Adrenal gland (tissue), 12 donors: ENCODE data around the gene MECR. TPM values are rescaled to one million over a fixed set of nuclear protein-coding genes. Genes with fewer than 3 reads are reported as not detected.

Experiments
- DNase-seq, 7 donors: peaks; one replicate each; pipeline ENCODE4 v3.0.0-alpha.2; 2019 to 2020
- H3K27ac ChIP-seq, 5 donors: fragments of 200-600 bp; sonication (generic) in 4 of 5; 1 replicate in 3 of 5; 2 replicates in 2 of 5; pipeline versions ENCODE4 v1.5.1 to v1.8.0; 2016 to 2020; ENCODE audit warnings: mild to moderate bottlenecking in 1 of 5
- H3K27me3 ChIP-seq: fragments of 200-600 bp; 2 replicates; pipeline ENCODE4 v1.8.0; 2021
- H3K36me3 ChIP-seq, 2 donors: fragments of 200-600 bp; replicated peaks in 1 of 2; 1 replicate in 1 of 2; 2 replicates in 1 of 2; pipeline versions ENCODE4 v1.5.1 to v1.8.0; 2018 to 2022
- H3K4me1 ChIP-seq, 2 donors: fragments of 200-600 bp; replicated peaks in 1 of 2; 1 replicate in 1 of 2; 2 replicates in 1 of 2; pipeline versions ENCODE4 v1.5.1 to v1.8.0; 2018 to 2021
- H3K4me3 ChIP-seq, 4 donors: fragments of 200-600 bp; sonication (generic) in 3 of 4; one replicate each; pipeline ENCODE4 v1.5.1; 2016 to 2018
- H3K9me3 ChIP-seq, 3 donors: fragments of 200-600 bp; sonication (generic) in 1 of 3; replicated peaks in 1 of 3; 1 replicate in 2 of 3; 2 replicates in 1 of 3; pipeline versions ENCODE4 v1.5.1 to v1.8.0; 2016 to 2021
- POLR2A ChIP-seq, 2 donors: fragments of 450-650 bp; IDR thresholded peaks; one replicate each; pipeline ENCODE4 v1.6.1; 2017; ENCODE audit warnings: antibody characterized with exemption in 2 of 2, mild to moderate bottlenecking in 2 of 2, moderate library complexity in 1 of 2
- WGBS, 4 donors: extraction: QIAGEN DNeasy Blood & Tissue Kit in 2 of 4; methylation state at CpG; one replicate each; pipeline versions ENCODE4 v1.1.5 to v1.1.7; 2013 to 2017; 5-methylcytosine and 5-hydroxymethylcytosine counted together
- intact Hi-C, 2 donors: fragments of 100-400 bp; cut with DNase I; formaldehyde crosslinking; loops; one replicate each; pipeline versions ENCODE4 v1.14.1 to v1.15.0; 2022 to 2023
- polyA plus RNA-seq, 3 donors: library from polyadenylated mRNA; stranded (reverse); fragments of 200-250 nt in 2 of 3; fragments of 350-450 nt in 1 of 3; fragmentation: Illumina TruSeq in 1 of 3; extraction: RNeasy Lipid Tissue Mini Kit (QIAGEN cat#74804) in 1 of 3; gene quantifications; one replicate each; pipeline ENCODE4 v1.2.3, GENCODE V29; 2013 to 2014
- total RNA-seq, 9 donors: library from RNA; depleted of rRNA in 4 of 9; stranded (reverse); fragments of >200 nt in 4 of 9; fragments of 120-200 nt in 1 of 9; fragmentation: NEBNext Ultra II Directional in 1 of 9; extraction: Animal tissue kit (Norgen Biotek cat#: 25700) in 1 of 9; gene quantifications; one replicate each; pipeline versions ENCODE4 v1.1.0 to v1.2.4, GENCODE V29; 2013 to 2023
- TF ChIP-seq, protein P1 (sequence below), 6 experiments: fragments of 450-650 bp in 4 of 6; fragments of 200-600 bp in 2 of 6; sonication (generic) in 1 of 6; IDR thresholded peaks; 1 replicate in 5 of 6; 2 replicates in 1 of 6; pipeline versions ENCODE4 v1.5.1 to v1.8.0; 2016 to 2021; ENCODE audit warnings: antibody characterized with exemption in 6 of 6, mild to moderate bottlenecking in 2 of 6, moderate library complexity in 1 of 6
- donor health status: healthy with polysubstance abuse.
- donor health status: Bipolar disorder and iron deficiency.
- donor health status: DM: yes; HTN: yes; CAD: no.
- donor health status: DM: no; HTN: no; CAD: no.
- donor health status: DM: no; HTN: no; CAD: no.
- donor health status: DM: yes; HTN: yes; CAD: no.

Gene MECR
- total and polyA plus RNA-seq, 12 donors, result 26.1 to 53.1 (median 33.5) TPM

DNA sequence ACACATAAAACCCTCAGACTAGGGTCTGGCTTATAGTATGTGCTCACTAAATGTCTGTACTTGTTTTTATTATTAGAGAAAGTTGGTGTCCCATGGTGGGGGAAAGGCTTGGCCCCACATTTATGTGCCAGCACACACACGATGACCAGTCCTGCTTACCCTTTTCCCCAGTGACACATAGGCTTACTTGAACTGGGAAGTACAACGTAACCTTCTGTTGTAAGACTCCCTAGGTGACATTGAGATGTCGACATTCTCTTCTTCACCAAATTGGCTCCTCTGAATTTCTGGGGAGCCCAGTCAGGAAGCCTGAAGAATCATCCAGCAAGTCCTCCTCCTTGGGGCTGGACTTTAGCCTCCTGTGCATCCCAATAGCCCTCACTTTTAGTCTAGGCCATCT, 1.7 kb upstream of the MECR start:
- H3K27me3 ChIP-seq, result no peaks in the 10 kb centered on the region
- WGBS, 4 donors, result 55 to 74% (median 67%) methylated on average over 3 of the region's 3 CpGs
- H3K9me3 ChIP-seq, result no peaks in the 10 kb centered on the region
- H3K4me1 ChIP-seq, result peaks cover 11 to 19% of the 10 kb centered on the region in 2 donors
- H3K36me3 ChIP-seq, result no peaks in the 10 kb centered on the region
- TF ChIP-seq POLR2A (IDR thresholded peaks at IDR 0.05), result no peak
- TF ChIP-seq, protein P1, sequence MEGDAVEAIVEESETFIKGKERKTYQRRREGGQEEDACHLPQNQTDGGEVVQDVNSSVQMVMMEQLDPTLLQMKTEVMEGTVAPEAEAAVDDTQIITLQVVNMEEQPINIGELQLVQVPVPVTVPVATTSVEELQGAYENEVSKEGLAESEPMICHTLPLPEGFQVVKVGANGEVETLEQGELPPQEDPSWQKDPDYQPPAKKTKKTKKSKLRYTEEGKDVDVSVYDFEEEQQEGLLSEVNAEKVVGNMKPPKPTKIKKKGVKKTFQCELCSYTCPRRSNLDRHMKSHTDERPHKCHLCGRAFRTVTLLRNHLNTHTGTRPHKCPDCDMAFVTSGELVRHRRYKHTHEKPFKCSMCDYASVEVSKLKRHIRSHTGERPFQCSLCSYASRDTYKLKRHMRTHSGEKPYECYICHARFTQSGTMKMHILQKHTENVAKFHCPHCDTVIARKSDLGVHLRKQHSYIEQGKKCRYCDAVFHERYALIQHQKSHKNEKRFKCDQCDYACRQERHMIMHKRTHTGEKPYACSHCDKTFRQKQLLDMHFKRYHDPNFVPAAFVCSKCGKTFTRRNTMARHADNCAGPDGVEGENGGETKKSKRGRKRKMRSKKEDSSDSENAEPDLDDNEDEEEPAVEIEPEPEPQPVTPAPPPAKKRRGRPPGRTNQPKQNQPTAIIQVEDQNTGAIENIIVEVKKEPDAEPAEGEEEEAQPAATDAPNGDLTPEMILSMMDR (IDR thresholded peaks at IDR 0.05), result no peak
- no peak overlapping the region for H3K27ac ChIP-seq
- intact Hi-C loops, result loop anchor here in 1 of 2 donors (10.0 kb wide), 1 partner anchor 852 kb away; no protein-coding TSS in a partner anchor
- no peak overlapping the region for H3K4me3 ChIP-seq
- DNase-seq, result no peak

DNA sequence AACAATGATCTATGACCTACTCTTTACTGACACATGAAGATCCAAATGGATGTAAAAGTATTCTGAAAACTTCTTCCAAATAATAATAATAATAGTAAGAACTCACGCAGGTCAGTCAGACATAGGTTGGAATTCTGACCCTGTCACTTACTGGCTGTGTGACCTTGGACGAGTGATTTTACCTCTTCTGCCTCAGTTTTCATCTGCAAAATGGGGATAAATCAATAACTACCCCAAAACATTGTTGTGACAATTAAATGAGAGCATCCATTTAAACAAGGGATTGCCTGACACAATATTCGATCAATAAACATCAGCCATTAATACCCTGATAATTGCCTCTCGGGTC, 556 bp downstream of the MECR start:
- Histone ChIP-seq H3K36me3 (no peaks in the 10 kb centered on the region), H3K4me1 (peaks cover 10 to 11% of the 10 kb centered on the region in 2 donors), H3K27ac (peak overlapping the region in 3 of 5 donors; percentile 12 to 66 (median 65)), H3K9me3 (no peaks in the 10 kb centered on the region), H3K4me3 (peak overlapping the region; percentile 3 to 97 (median 66)), H3K27me3 (no peaks in the 10 kb centered on the region)
- intact Hi-C loops, result loop anchor here in 1 of 2 donors (10.0 kb wide), 1 partner anchor 855 kb away; no protein-coding TSS in a partner anchor
- no peak for DNase-seq
- no peak for TF ChIP-seq POLR2A (IDR thresholded peaks at IDR 0.05)
- TF ChIP-seq, protein P1 (IDR thresholded peaks at IDR 0.05), result no peak
- 8 to 13% (median 12%) methylated on average over 4 of the region's 4 CpGs for WGBS, 4 donors

DNA sequence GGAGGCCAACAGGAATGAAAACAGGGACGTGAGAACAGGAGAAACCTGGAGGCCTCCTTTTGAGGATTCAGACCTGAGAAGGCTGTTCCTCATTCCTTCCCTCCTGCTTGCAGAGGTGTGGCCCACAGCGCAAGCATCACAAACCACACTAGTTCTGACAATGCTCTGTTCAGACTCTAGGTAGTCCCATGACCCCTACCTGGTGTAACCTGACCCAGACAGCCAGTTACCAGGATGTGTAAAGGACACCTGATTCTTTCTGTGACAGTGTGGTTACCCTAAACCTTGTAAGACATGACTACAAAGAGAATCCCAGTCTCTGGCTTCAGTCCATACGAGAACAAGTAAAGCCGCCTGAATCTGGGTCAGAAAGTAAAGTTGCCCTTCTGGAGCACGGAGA, 3.2 kb downstream of the MECR start:
- Histone ChIP-seq H3K4me3 (no peak overlapping the region), H3K4me1 (peaks cover 10 to 11% of the 10 kb centered on the region in 2 donors), H3K27ac (no peak overlapping the region), H3K36me3 (no peaks in the 10 kb centered on the region), H3K27me3 (no peaks in the 10 kb centered on the region), H3K9me3 (no peaks in the 10 kb centered on the region)
- intact Hi-C loops, result no loop called here
- TF ChIP-seq, protein P1 (IDR thresholded peaks at IDR 0.05), result no peak
- 67 to 76% (median 70%) methylated on average over 5 of the region's 5 CpGs for WGBS, 4 donors
- no peak for DNase-seq

DNA sequence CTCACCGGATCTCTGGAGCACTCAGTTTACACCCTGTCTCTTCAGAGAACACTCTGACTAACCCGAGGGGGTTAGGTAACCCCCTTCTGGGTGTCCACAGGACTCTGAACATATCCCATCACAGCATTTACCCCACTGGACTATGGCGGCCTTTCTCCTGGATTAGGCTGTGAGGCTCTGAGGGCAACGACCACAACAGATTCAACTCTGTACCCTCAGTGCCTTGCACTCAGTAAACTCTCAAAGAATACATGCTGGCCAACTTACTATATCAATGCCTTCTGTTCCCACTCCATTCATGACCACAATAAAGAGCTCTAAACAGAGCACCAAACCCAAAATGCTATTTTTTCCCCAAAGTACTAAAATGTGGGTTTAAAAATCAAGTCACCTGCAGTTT, 5.4 kb downstream of the MECR start:
- Histone ChIP-seq H3K9me3 (no peaks in the 10 kb centered on the region), H3K4me3 (no peak overlapping the region), H3K36me3 (no peaks in the 10 kb centered on the region), H3K27ac (no peak overlapping the region), H3K27me3 (no peaks in the 10 kb centered on the region), H3K4me1 (peaks cover 10% of the 10 kb centered on the region in 2 donors)
- TF ChIP-seq POLR2A (IDR thresholded peaks at IDR 0.05), result no peak
- TF ChIP-seq, protein P1 (IDR thresholded peaks at IDR 0.05), result no peak
- no peak for DNase-seq
- 86 to 95% (median 90%) methylated on average over 4 of the region's 4 CpGs for WGBS, 4 donors
- intact Hi-C loops, result no loop called here
